GM21528 (cell line): ENCODE data around the gene RPS17.
A peak's percentile ranks its signal among the peaks of the same experiment; 100 is the strongest.
"Not testable (repeated sequence)": the region's sequence is repeated elsewhere in the genome, so short reads cannot be mapped to it uniquely, and the experiment has no call there.

Source experiments
- ATAC-seq: cut with Tn5 transposase; IDR thresholded peaks from one replicate; pipeline ENCODE4 v1.9.1; 2021; ENCODE audit warnings: mild to moderate bottlenecking, moderate library complexity; ENCODE audit not compliant: unreplicated experiment, low FRiP score

Gene RPS17

DNA sequence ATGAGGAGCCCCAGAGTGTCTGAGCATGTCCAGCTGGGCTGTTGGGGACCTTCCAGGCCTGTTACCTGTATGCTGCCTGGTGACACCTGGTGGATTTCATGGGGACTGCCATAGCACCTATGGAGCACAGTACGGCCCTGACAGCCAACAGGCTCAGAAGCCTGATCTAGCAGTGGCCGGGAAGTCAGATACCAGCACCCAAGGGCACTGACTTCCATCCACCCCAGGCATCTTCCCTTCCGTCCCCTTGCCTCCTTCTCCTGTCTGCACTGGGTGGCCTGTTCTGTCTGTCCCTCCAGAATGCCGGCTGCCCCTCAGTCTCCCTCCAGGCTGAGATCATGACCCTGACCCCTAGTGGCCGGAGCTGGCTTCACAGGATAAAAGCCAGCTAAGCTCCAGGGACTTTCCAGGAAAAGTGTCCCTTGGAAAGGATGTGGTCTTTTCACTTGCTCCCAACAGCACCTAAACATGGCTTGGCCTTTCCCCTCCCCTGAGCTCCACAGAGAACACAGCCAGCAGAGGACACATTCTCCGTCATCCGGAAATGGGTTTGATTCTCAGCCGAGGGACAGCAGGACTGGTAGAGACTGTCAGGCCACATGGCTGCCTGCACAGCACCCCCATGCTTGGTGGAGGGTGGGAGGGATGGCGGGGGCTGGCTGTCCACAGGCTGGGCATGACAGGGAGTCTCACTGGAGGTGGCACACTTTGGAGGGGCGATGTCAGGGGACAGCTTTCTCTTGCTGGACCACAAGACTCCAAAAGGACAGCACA lies 9.5 kb downstream of the RPS17 start:
- peak; percentile 84 for ATAC-seq

DNA sequence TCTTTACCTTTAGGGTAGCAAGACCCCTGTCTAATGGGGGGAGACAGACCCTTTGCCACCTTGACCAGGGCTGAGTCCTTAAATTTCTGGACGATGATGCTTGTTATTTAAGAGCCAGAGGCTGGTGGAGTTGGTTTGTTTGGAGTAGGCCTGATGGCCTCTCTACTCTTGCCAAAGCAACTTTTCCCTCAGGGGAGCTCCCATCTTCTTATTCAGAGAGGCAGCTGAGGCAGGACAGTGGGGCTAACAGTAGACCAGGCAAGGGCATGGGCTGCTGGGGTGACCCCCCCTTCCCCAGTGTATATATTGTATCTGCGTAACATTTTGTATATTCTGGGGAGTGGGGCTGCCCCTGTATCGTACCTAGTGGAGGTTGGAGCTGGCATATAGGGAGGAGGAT lies 10.3 kb downstream of the RPS17 start:
- ATAC-seq = no peak

DNA sequence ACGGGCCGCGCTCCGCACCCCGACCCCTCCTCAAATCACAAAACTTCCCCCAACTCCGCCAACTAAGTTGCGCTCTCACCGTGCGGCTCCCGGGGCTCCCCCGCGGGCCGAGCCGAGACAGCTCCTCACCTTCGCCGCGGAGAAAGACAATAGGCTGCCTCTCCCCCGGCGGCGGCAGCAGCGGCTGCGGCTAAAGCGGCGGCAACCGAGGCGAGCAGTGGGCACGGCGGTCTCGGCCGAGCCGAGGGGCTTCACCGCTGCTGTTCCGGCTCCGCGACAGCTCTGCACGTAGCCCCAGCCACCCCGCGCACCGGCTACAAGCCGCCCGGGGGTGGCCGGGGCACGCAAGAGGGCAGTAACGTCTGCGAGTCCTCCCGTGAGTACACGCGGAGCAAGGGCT lies 26.7 kb downstream of the RPS17 start:
- not testable (repeated sequence) for ATAC-seq

DNA sequence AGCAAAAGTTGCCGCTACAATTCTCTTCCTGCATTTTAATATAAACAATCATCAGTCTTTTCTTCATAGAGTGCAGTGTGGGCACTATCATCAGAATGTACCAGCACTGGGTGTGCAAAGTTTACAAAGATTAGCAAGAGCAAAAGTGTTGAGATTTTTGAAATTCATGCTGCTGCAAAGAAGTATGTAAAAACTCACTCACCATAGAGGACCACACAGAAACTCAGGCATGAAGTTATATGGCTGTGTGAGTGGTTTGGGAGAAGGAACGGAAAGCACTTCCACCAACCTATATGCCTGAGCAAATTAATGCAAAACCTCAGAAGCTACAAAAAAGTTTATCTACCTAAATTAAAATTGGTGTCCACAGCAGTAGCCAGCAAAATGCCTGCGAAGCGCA lies 32.6 kb downstream of the RPS17 start:
- ATAC-seq = not testable (repeated sequence)

DNA sequence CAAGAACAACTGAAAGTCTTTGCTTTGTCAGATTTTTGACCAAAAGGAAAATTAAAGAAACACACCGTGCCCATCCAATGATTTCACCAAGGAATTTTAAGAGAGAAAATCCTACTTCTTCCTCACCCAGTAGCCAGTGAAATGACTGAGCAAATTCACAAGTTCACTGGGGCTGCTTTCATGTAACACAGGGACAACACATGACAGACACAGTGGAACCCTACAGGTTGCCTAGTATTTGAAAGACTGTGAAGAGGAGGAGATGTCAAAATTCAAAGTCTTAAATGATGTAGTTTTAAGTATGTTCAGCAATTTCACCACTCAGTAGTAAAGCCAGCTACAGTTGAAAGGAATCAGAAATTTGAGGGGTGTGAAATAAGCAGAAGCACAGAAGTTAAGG lies 33.2 kb downstream of the RPS17 start:
- not testable (repeated sequence) for ATAC-seq

DNA sequence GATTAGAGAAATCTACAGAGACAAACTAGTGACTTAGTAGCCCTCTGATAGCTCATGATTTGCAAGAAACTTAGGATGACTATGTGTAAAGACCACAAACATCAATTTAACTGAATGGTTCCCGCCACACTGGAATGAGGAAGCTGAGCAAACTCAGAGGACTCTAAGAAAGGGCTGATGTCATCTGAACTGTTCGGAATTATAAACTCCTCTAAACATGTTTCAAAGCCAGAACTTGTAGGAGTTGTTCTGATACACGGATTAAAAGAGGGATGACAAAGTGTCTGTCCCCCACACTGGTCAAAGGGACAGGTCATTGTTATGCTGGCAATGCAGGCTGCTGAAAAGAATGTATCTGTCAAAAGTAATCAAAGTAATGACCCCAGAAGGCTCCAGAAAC lies 34.4 kb downstream of the RPS17 start:
- not testable (repeated sequence) for ATAC-seq

DNA sequence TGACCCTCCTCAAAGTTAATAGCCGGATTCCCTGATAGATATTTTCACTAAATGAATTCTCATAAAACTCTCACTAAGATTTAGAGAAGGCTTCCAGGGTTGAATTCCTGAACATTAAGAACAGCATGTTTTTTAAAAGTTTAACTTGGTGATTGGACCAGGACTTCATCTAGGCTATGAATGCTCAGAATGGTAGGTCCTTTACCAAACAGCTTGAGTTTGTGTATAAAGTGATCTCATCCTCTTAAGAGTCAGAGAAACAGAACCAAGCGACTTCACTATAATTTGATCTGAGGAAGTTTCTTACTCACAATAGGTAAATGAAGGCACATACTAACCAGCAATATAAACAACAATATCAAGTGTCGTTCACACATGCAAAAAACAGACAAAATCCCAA lies 36.2 kb downstream of the RPS17 start:
- not testable (repeated sequence) for ATAC-seq

DNA sequence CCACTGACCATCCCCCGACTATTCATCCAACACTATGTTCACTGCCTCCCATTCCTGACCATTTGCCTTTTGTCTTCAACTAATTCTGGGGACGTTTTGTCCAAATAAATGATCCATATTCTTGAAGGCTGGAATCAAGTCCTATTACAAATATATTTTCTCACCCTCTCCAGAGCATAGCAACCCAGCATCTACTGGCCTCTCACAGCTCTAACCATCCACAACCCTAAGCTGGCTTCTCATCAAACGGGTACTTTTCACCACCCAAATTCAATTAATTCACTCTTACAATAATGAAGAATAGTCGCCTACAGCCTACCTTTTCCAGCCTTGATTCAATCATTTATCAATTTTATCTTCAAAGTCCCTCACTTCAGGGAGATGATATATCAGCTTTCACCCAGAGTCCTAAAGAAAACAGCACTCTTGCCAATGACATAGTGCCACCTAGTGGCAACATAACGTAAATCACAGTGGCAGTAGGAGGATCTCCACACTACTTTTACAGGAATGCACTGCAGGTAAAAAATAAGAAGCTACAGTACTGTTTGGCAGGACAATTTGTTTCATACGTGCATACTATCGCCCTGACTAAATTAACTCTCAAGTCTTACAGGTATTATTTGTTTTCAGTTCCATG lies 37.4 kb downstream of the RPS17 start:
- not testable (repeated sequence) for ATAC-seq

DNA sequence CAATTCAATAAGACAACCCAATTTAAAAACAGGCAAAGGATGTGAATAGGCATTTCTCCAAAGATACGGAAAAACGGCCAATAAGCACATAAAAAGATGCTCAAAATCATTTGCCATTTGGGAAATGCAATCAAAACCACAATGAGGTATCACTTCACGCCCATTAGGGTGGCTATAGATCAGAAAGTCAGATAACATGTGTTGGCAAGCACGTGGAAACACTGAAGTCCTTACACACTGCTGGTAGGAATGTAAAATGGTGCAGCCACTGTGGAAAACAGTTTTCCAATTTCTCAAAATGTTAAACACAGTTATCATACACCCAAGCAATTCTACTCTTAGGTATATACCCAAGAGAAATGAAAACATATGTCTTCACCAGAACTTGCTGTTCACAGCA lies 39.5 kb downstream of the RPS17 start:
- not testable (repeated sequence) for ATAC-seq

DNA sequence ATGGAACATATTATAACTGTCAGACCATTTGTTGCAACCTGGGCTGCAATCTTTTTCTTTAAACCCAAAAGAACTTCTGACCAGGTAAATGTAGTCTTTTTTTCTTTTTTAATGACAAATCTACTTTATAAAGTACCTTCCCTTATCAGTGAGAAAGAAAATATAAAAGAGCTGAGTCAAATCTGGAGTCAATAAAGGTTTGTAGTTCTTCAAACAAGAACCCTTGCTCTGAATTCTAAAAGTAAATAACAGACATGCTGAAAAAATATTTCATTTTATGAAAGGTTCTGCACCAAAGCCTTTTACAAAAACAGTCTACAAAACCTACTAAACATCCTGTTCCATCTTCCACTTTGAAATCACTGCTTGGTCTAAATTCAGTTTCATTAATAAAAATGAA lies 42.3 kb downstream of the RPS17 start:
- ATAC-seq = not testable (repeated sequence)

DNA sequence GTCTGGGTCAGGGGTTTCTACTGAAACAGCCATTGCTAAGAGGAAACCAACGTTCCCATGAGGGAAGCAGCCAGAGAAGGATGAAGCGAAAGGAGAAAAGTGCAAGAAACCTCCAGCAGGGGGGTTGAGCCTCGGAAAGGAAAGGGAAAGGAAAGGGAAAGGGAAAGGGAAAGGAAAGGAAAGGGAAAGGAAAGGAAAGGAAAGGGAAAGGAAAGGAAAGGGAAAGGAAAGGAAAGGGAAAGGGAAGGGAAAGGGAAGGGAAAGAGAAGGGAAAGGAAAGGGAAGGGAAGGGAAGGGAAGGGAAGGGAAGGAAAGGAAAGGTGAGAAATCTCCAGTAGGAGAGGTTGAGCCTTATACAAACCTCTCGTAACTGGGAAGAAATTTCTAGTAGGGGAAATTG lies 52.0 kb downstream of the RPS17 start:
- not testable (repeated sequence) for ATAC-seq

DNA sequence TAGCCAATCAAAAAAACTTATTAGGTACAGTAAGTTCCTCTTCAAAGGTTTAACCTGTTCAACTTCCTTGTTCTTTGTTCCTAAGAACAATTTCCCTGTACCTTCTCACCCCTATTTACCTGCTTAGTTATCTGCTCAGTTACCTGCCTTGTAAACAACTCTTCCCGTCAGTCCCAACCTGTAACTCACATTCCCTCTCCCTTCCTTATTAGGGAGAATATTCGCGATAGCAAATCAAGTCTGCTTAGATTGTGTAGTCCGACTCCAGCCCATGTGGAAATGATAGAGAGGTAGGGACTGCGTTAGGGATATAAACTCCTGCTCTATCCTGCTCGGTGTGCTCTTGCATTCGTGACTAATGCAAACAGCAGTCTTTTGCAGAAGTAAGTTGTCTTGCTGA lies 53.2 kb downstream of the RPS17 start:
- not testable (repeated sequence) for ATAC-seq
